ENCODE data around the gene MEPE. TPM values are rescaled to one million over a fixed set of nuclear protein-coding genes. Genes with fewer than 3 reads are reported as not detected.

MEPE gene, protein sequence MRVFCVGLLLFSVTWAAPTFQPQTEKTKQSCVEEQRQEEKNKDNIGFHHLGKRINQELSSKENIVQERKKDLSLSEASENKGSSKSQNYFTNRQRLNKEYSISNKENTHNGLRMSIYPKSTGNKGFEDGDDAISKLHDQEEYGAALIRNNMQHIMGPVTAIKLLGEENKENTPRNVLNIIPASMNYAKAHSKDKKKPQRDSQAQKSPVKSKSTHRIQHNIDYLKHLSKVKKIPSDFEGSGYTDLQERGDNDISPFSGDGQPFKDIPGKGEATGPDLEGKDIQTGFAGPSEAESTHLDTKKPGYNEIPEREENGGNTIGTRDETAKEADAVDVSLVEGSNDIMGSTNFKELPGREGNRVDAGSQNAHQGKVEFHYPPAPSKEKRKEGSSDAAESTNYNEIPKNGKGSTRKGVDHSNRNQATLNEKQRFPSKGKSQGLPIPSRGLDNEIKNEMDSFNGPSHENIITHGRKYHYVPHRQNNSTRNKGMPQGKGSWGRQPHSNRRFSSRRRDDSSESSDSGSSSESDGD
- not detected in 2 replicates for total RNA-seq

DNA sequence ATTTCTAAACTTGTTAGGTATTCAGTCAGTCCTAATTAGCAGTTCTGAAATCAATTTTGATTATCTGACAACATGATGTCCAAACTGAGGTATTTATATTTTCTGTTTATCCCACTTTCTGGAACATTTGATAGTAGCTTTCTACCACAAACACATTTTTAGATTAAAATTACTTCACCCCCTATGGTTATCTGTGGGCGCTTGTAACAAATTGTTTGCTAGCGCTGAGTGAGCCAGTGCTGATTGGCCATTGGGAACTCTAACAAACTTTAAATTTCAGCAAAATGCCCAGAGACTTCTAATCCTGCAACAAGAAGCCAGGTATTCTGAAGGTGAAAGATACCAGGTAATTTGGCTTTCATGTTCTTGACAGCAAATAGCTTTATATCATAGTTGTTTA is at the start of gene MEPE:
TSS of gene MEPE (plus strand) at position 301 of the 400 bp plus-strand sequence. CDS start 1,746 bp downstream, outside the sequence.
- intact Hi-C loops (cut with micrococcal nuclease): no loop called here

GRCh38 chr4:87783781-87784180 is 49.0 kb upstream of the MEPE start:
- intact Hi-C loops (cut with micrococcal nuclease): no loop called here

DNA sequence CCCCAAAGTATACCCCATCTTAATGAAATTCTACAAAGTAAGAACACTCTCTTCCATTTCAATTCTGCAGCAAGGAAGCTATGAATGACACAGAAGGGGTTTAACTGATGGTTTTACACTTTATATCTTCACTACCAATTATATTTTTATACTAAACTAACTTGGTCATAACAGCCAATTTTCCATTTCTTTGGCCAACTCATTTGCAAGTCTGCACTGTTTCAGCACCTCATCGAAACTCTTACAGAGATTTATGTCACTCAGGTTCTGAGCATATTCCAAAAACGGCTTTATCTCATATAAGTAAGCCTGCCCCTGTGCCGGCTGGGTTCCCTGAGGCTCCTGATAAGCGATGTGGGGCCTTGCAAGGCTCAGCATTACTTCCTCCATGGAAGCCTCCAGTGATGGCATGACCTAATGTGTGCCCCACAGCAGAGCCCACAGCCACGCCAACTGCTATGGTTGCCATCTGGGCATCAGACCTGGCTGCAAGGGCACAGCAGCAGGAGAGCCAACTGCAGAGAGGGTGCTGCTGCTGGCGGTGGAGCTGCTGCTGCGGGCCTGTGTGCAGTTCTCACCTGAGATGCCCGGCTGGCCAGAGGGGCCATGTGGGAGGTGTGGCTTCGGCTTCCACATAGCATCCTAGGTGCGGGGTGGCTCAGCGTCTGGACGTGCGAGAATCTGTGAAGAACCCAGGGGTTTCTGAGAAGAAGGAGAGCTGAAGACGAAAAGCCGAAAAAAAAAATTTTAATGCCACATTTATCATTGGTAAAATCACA is 46.8 kb upstream of the MEPE start:
- intact Hi-C loops (cut with micrococcal nuclease): no loop called here

DNA sequence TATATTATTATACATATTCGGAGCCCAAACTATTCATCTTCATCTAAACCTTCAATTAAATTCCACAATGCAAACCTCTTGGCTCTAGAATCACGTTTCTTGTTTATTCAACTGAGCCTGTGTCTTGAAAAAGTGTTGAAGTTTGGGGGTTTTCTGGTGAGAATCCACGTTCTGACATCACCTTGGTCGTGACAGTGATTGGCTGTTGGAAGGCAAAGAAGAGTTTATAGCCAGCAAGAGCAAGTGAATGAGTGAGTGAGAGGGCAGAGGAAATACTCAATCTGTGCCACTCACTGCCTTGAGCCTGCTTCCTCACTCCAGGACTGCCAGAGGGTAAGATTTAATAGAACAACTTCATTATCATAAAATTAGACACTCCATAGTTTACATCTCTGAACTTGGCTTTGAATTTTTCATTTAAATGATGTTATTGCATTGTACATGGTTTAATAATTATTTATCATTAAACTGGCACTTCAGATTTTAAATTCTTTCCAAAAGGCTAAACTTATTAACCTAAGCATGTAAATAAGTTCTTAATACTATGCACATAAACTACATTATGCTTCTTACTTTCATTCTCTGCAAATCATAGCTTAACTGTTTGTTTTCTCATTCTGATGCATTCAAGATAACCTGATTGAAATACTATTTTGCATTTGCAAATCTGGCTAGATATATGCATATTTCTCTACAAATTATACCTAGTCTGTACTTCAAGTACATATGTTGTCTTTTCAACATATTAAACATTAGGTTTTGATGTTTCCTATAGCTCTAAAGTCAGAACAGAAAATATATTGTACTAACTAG is 33.3 kb upstream of the MEPE start, which contains the start of gene IBSP:
TSS of gene IBSP (plus strand) at position 254 of the 813 bp plus-strand sequence. CDS start 2,808 bp downstream, outside the sequence.
- intact Hi-C loops (cut with micrococcal nuclease): no loop called here

- intact Hi-C loops (cut with micrococcal nuclease): no loop called here
These were observed 29.9 kb upstream of the MEPE start for GRCh38 chr4:87802858-87803257.

DNA sequence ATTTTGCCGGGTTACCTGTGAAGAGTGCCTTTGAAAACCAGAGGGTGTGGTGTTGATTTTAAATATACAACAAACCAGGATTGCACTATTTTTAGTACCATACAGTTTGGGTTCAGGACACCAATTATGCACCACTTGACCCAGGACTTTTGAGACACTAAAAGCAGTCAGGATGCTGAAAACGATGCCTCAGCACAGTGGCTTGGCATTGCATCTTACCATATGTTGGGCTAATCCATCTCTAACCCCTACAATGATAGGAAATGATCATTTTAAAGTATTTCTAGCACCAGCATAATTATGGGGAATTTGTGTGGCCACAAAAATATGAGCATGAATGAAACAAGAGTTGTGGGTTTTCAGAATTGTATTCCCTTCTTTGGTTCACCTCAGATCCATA is 29.3 kb upstream of the MEPE start:
- intact Hi-C loops (cut with micrococcal nuclease): no loop called here

GRCh38 chr4:87804871-87805270 is 27.9 kb upstream of the MEPE start:
- intact Hi-C loops (cut with micrococcal nuclease): no loop called here

- intact Hi-C loops (cut with micrococcal nuclease): no loop called here
These were observed 26.8 kb upstream of the MEPE start for GRCh38 chr4:87805971-87806370.

DNA sequence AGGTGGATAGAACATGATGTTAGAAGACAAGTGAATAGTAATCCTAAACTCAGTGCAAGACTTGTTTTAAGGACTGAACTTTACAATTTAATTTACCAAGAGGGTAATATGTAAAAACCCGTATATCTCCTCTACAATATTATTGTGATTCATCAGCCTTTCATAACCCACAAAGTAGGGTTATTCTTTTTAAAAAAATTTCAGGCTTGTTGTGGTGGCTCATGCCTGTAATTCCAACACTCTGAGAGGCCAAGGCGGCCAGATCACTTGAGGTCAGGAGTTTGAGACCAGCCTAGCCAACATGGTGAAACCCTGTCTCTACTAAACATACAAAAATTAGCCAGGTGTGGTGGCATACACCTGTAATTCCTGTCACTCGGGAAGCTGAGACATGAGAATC is 26.2 kb upstream of the MEPE start:
- intact Hi-C loops (cut with micrococcal nuclease): no loop called here

- intact Hi-C loops (cut with micrococcal nuclease): no loop called here
These were observed 25.4 kb upstream of the MEPE start for GRCh38 chr4:87807402-87807801.

GRCh38 chr4:87811977-87812376 is 20.8 kb upstream of the MEPE start:
- intact Hi-C loops (cut with micrococcal nuclease): no loop called here

DNA sequence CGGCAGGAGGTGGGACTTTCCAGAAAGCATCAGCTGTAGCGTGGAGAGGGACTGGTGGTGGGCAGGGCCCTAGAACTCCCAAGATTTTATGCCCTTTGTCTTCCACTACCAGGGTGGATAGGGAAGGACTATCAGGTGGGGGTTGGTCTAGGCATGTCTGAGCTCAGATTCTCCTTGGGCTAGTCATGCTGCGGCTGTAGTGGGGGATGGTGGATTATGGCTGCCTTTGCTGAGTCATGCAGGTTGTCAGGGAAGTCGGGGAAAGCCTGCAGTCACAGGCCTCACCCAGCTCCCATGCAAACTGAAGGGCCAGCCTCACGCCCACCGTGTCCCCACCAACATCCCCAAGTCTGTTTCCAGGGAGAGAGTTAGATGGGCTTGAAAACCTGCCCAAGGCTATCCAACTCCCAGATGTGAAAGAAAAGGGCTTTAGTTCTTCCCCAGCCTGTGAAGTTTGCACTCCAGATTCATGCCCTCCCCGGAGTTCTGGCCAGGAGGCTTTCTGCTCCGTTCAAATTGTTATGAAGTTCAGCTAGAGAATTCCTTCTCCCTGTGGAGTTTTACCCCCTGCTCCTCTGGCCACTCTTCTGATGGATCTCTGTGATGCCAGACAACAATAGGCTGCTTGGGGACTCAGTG is 13.4 kb upstream of the MEPE start:
- intact Hi-C loops (cut with micrococcal nuclease): no loop called here

GRCh38 chr4:87823200-87823599 is 9.6 kb upstream of the MEPE start:
- intact Hi-C loops (cut with micrococcal nuclease): no loop called here

- intact Hi-C loops (cut with micrococcal nuclease): no loop called here
These were observed 9.0 kb upstream of the MEPE start for GRCh38 chr4:87823724-87824123.

GRCh38 chr4:87824352-87824751 is 8.4 kb upstream of the MEPE start:
- intact Hi-C loops (cut with micrococcal nuclease): no loop called here

- intact Hi-C loops (cut with micrococcal nuclease): no loop called here
These were observed 1.6 kb downstream of the MEPE start for GRCh38 chr4:87834401-87834800.

GRCh38 chr4:87835197-87835596 is 2.4 kb downstream of the MEPE start:
- intact Hi-C loops (cut with micrococcal nuclease): no loop called here

GRCh38 chr4:87835743-87836142 is 3.0 kb downstream of the MEPE start:
- intact Hi-C loops (cut with micrococcal nuclease): no loop called here

- intact Hi-C loops (cut with micrococcal nuclease): loop anchor here (2.0 kb wide), 1 partner anchor 159 kb away; no protein-coding TSS in a partner anchor
These were observed 5.4 kb downstream of the MEPE start for GRCh38 chr4:87838205-87838604.

- intact Hi-C loops (cut with micrococcal nuclease): loop anchor here (2.0 kb wide), 1 partner anchor 160 kb away; no protein-coding TSS in a partner anchor
These were observed 6.3 kb downstream of the MEPE start for GRCh38 chr4:87838890-87839591.
